ENCODE results near the gene EIF4EBP2. TPM values are rescaled to one million over a fixed set of nuclear protein-coding genes. Genes with fewer than 3 reads are reported as not detected.
A peak's percentile ranks its signal among the peaks of the same experiment; 100 is the strongest.

Gene EIF4EBP2
- polyA plus RNA-seq (2013, experiment 1 of 2; ENCODE audit: insufficient read length), result 22.5 TPM
- polyA plus RNA-seq (2013, experiment 2 of 2; ENCODE audit: insufficient read length), result 23.9 TPM

GRCh38 chr10:70404036-70404786, at the start of gene EIF4EBP2:
TSS of gene EIF4EBP2 (plus strand) at chr10:70404145. CDS start at chr10:70404402, 257 bp downstream.
- DNase-seq, result peak; percentile 93

GRCh38 chr10:70354556-70354955, 49.4 kb upstream of the EIF4EBP2 start:
- no peak for DNase-seq

GRCh38 chr10:70355051-70356021, 48.6 kb upstream of the EIF4EBP2 start:
- no peak for DNase-seq

GRCh38 chr10:70357565-70357964, 46.4 kb upstream of the EIF4EBP2 start:
- DNase-seq, result peak; percentile 27

GRCh38 chr10:70358446-70358845, 45.5 kb upstream of the EIF4EBP2 start:
- DNase-seq, result no peak

- no peak for DNase-seq
These were observed 44.9 kb upstream of the EIF4EBP2 start for GRCh38 chr10:70359017-70359550.

- DNase-seq, result no peak
These were observed 43.7 kb upstream of the EIF4EBP2 start for GRCh38 chr10:70360215-70360614.

- DNase-seq, result no peak
These were observed 41.6 kb upstream of the EIF4EBP2 start for GRCh38 chr10:70362328-70362727.

- DNase-seq, result no peak
These were observed 40.7 kb upstream of the EIF4EBP2 start for GRCh38 chr10:70363292-70363691.

GRCh38 chr10:70363971-70364771, 39.8 kb upstream of the EIF4EBP2 start:
- DNase-seq, result peak; percentile 86

GRCh38 chr10:70364772-70365091, 39.2 kb upstream of the EIF4EBP2 start:
- no peak for DNase-seq

GRCh38 chr10:70367195-70367796, 36.6 kb upstream of the EIF4EBP2 start:
- DNase-seq, result peak; percentile 78

- no peak for DNase-seq
These were observed 35.0 kb upstream of the EIF4EBP2 start for GRCh38 chr10:70368774-70369482.

GRCh38 chr10:70369498-70370018, 34.4 kb upstream of the EIF4EBP2 start:
- no peak for DNase-seq

GRCh38 chr10:70370766-70371165, 33.2 kb upstream of the EIF4EBP2 start:
- no peak for DNase-seq

- DNase-seq, result no peak
These were observed 32.1 kb upstream of the EIF4EBP2 start for GRCh38 chr10:70371846-70372245.

GRCh38 chr10:70374775-70375614, 28.9 kb upstream of the EIF4EBP2 start:
- DNase-seq, result peak; percentile 61

GRCh38 chr10:70376436-70377378, 27.2 kb upstream of the EIF4EBP2 start:
- DNase-seq, result peak; percentile 53

- DNase-seq, result peak; percentile 82
These were observed 25.8 kb upstream of the EIF4EBP2 start for GRCh38 chr10:70378122-70378521.

Data from fibroblast of skin of back (primary cell).